ENCODE data around the gene NUDT14.

NUDT14 gene

DNA sequence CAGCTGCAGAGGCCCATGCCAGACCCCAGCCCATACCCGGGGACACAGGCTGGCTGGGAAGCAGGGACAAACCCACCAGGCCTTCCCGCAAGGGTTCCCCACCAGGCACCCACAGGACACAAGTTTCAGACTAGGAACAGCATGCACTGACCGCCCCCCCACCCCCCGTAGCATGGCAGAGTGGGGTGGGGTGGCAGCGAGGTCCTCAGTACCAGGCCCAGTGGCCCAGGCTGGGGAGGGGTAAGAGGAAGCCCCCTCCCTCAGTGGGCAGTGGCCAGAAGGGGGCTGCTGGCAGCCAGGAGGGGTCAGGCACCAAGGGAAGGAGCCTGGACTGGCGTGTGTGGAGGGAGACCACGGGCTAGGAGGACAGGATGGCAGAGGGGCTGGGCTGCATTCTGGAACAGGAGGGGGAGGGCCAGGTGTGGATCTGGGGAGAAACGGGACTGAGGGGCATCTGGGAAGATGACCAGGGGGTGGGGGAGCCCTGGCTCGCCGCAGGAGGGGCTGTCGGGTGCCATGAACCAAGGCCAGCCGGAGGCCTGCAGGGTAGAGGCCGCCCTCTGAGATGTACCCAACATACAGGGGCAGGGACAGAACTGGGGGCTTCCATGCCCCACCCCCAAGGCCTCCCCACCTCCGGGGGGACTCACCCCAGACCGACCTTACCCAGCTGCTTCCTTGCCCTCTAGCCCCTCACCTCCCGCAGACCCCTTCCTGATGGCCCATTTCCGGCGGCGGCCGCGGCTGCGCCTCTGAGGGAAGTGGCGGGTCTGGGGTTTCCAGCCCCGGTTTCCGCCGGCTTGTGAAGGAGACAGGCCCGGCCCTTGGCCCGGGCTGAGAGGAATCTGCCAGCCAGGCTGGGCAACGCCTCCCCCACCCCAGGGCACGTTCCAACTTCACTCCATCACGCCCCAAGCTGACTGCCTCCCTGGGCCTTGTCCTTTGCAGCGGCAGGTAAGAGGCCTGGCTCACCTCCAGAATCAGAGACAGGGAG, 6.9 kb downstream of the NUDT14 start:
- DNase-seq (ENCODE audit: low read depth) = no peak

DNA sequence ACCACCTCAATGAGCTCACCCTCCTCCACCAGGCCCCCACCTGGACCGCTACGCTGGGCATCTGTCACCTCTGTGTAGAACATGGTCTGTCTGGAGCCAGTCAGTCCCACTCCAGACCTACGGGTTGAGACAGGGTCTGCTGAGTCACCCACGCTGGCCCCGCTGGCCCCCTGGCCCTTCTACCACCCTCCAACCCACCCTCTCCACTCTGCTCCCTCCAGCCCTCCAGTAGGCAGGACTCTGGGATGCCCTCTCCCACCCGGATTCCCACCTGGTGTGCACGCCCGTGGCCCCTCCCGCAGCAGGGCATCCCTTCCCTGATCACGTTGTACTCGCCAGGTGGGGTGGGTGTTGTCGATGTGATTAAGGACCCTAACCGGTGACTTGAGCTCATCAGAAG, 8.0 kb downstream of the NUDT14 start:
- DNase-seq (ENCODE audit: low read depth) = no peak

DNA sequence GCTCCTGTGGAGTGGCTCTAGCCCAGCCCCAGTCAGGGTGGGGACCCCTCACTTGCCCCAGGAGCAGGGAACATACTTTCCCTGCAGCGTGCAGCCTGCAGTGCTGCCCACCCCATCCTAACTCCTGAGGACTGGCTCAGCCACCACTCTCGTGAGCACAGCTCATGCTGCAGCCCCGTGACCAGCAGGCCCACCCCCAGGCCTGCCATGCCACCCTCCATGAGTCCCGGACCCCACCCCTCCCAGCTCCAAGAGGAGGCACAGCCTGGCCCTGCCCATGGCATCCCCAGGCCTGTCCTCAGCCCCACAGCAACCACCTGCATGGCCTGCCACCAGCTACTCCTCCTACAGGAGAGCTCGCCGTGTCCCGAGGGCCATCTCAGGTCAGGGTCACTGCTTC, 8.6 kb downstream of the NUDT14 start:
- no peak for DNase-seq (ENCODE audit: low read depth)

DNA sequence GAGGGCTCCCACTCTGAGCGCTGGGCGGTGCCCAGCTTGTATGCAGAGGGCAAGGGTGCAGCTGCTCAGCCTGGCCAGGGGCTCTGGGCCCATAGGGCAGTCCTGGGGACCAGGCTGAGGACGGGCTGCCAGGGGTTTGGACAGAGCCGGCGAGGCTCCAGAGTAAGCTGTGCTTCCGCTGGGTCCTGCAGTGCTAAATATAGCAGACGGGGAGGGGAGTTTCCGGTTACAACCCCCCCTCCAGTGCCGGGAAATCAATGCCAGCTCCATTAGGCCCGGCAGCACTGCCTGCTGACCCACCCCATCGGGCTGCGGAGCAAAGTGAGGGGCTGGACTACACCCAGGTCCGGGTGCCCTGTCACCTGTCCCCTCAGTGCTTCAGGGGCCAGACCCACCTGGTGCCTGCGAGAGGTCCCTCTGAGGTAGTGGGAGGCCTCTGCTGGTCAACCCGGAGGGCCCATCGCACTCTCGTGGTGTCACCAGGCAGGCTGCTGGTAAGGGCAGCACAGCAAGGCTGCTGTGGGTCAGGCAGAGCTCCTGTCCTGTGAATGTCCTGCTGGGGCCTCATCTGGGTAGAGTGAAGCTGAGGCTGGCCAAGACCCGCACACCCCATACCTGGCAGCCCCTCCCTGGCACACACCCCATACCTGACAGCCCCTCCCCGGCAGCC, 10.0 kb downstream of the NUDT14 start:
- DNase-seq (ENCODE audit: low read depth) = no peak

DNA sequence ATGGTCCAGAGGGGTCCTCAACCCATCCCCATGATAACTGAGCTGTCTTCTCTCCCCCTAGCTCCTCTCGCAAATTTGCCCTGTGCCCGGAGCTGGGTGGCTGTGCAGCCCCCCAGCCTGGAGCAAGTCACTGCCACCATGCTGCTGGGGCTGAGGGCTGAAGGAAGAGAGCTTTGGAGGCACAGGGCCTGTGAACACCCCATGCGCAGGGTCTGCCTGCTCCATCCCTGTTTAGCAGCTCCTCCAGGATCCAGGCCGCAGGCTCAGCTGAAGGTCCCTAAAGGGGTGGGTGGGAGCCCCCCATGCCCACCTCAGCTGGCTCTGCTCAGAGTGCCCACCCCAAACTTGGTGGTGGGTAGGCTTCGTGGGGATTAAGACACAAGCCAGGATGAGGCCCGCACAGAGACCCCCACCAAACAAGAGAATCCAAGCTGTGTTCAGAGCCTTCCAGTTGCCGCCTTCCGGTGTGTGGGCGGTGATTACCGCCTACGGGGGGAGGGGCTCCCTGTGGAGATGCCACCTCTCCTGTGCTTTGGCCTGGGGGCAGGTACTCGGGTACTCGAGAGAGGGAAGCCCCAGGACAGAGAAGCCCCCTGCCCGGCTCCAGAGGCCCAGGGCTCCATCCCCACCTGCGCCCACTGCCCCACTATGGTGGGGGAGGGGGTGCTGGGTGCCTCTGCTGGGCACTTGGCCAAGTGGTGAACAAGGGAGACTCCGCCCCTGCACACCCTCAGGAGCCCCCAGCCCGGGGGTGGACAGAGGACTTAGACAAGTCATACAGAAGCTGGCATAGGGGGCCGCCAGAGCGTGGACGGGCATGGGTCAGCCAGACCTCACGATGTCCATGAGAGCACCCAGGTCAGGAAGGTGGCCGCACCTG, 11.1 kb downstream of the NUDT14 start:
- no peak for DNase-seq (ENCODE audit: low read depth)

DNA sequence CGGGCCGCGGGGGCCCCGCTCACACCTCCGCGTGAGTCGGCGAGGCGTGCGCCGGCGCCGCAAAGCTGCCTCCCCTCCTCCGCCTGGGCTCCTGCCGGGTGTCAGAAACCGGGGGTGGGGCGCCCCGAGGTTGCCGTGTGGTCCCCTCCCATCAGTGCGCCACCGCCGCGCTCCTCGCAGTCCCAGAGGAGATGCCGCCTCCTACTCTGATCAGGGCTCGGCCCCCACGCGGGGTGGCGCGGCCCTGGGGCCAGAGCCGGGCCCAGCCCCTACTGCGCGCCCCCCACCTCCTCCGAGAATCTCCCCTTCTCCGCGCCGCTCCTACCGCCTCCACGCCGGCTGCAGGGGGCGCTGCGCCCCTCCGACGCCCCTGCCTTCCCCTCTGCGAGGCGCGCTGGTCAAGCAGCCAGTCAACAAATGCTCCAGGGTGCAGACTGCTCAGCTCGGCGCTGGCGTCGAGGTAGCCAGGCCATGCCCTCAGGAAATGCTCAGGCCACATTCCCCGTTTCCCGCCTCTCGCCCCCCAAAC, 12.1 kb downstream of the NUDT14 start:
- DNase-seq (ENCODE audit: low read depth) = no peak

DNA sequence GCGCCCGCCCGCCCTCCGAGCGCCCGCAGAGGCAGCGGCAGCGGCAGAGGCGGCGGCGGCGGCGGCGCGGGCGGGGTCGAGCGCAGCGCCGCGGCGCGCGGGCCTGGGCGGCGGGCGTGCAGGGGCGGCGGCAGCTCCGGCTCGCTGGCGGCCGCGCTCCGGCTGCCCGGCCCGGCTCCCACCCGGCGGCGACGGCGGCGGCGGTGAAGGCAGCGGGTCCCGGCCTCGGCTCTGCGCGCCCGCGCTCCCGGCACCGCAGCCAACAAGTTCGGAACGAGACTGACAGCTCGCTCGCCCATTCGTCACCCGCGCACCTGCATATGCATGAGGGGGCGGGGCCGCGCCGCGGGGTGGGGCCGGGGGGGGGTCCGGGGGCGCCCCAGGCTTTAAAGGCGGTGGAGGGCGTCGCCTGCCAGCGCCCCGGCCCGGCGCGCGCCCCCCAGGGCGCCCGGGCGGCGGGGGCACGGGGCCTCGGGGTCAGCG, 12.6 kb downstream of the NUDT14 start, which contains the start of gene JAG2:
JAG2 (minus strand) TSS at position 281 of the 483 bp plus-strand sequence. CDS start 356 bp downstream, outside the sequence.
- no peak for DNase-seq (ENCODE audit: low read depth)

DNA sequence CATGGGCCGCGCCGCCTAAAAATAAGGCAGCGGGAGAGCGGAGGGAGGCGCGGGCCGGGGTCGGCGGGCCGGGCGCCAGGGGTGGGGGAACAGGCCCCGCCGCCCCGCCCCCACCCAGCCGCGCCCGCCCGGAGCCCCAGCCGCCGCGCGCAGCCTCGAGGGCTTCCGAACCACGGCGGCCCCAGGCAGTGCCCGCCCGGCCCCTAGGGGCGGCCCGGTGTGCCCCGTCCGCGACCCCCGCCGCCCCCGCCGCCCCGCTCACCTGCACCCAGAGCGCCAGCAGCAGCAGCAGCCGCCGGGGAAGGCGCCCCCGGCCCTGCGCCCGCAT, 13.1 kb downstream of the NUDT14 start:
- DNase-seq (ENCODE audit: low read depth) = no peak

DNA sequence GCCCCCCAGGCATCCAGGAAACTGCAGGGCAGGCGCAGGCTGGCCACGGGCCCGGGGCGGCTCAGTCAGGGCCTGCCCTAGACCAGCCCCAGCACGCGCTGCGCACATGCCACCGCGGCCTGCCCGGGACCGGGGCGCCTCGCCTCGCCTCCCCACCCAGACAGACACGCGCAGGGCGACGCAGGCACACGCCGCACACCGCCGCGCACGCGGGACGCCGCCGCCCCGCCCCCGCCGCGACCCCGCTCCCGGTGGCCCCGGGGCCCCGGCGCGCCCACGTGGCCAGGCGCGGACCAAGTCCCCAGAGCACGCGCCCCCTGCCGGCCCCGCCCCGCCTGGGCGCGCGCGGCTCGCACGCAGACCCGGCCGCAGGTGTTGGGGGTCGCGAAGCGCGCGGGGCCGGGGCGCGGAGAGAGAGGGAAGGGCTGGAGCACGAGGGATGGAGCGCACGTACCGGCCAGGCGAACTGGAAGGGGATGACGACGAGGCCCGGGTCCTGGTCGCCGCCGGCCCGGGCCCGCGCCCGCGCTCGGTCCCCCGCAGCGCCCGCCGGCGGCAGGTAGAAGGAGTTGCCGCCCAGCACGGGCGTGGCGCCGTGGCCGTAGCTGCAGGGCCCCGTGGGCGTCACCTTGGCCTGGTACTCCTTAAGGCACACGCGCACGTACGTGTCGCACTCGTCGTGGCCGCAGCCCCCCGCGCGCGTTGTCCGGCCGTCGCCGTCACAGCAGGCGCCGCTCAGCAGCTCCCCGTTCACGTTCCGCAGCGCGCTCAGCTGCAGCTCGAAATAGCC, 13.6 kb downstream of the NUDT14 start:
- DNase-seq (ENCODE audit: low read depth) = no peak

DNA sequence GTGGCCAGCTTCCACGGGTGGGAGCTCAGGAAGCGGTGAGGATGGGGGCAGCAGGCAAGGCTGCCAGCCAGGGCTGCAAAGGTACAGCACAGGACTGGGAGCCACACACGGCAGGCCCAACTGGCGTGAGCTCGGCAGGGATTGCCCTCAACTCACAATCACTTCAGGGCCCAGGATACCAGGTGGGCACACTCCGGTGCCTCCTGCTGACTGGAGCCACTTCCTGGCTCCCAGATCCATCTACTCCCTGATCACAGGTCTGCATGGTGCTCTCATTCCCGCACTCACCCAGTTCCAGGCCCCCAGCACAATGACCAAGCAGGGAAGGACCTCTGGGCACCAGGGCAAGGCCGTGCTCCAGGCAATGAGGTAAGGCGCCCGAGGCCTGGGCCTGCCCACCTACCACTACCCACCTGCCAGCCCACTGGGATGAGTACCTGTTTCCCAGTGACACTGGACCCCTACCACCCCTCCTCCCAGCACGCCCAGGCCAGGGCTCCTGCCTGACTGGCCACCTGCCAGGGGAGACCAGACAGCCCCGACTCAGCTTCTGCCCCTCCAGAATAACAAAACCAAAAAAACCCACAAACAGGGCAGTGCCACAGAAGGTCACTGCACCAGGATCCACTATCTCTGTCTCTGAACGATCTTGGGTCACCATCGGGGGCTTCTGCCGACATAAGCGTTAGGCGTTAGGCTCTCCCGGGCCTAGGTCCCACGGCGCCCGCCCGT, 14.4 kb downstream of the NUDT14 start:
- DNase-seq (ENCODE audit: low read depth) = no peak

DNA sequence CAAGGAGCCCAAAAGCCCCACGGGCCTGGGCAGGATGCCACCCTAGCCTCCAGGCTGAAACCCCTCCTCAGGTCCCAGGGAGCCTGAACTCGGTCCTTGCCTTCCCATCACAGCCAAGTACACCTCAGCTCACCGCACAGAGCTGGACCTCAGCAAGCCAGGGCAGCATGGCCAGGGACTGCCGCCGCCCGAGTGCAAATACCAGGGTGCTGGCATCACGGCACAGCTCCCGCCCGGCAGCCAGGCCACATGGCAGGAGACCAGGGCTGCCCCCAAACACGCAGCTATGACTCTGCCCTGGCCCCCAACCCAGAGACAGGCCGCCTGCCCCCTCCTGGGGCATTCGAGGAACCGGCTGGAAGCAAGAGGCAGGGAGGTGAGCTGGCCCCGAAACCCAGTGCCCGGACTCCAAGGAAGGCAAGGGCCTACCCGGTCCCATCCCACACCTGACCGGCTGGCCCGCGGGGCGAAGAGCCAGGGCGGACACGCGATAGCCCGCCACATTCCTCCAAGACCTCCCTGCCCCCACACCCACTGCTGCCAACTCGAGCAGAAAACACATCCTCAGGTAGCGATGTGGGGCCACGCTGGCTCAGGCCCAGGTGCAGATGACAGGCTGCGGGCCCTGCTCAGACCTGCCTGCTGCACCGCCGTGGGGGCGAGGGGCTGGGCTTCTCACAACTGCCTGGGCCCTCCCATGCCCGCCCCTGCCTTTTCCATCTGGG, 15.2 kb downstream of the NUDT14 start:
- no peak for DNase-seq (ENCODE audit: low read depth)

DNA sequence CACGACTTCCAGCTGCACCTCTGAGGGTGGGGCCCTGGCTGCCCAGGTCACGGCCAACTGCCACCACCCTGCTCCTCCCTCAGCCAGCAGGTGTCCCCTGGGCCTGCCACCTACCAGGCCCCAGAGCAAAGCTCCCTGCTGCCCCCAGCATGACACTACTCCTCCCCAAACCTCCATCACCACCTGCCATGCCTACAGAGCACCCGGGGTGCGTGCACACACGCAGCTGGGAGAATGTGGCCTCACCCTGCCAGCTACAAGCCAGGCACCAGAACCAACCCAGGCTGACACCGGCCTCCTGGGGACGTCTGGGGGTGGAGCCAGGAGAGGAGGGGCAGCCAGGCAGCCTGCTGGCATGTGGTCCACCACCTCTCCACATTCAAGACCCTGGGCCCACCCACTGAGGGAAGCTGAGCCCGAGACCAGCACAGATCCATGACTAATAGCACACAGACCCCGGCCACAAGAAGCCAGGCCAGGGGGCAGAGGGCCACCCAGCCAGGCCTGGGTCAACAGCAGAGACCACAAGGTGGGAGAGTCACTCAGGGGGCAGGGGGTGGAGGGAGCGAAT, 15.9 kb downstream of the NUDT14 start:
- no peak for DNase-seq (ENCODE audit: low read depth)

DNA sequence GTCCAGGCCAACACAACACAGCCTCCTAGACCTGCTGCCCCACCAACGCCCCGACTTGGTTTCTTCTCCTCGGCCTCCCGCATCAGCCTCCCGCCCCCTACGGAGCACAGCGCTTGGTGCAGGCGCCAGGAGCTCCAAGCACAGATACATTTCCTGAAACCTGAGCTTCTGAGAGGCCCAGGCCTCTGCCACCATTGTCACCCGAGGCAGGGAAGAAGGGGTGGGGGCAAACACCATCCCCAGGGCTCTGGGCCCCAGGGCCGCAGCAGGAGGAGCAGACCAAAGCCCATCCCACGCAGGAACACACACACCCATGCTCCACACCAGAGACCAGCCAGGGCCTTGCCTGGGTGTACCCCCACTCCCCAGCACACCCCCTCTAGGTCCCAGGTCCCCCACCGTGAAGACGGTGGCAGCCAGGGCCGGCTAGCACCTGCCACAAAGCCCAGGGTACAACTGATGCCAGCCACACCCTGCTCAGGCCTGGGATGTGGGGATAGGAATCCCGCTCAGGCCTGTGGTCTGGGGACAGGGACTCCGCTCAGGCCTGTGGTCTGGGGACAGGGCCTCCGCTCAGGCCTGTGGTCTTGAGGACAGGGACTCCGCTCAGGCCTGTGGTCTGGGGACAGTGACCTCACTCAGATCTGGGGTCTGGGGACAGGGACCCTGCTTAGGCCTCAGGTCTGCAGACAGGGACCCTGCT, 17.9 kb downstream of the NUDT14 start:
- DNase-seq (ENCODE audit: low read depth) = no peak

DNA sequence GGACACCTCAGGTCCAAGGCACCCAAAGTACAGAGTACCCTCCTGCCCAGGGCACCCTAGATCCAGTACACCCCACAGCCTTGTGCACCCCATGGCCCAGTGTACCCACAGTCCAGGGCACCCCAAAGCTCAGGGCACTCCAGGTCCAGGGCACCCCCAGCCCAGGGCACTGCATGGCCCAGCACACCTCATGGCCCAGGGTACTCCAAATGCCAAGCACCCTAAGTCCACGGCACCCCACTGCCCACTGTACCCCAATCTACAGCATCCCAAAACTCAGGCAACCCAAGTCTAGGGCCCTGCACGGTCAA, 18.5 kb downstream of the NUDT14 start:
- DNase-seq (ENCODE audit: low read depth) = no peak

DNA sequence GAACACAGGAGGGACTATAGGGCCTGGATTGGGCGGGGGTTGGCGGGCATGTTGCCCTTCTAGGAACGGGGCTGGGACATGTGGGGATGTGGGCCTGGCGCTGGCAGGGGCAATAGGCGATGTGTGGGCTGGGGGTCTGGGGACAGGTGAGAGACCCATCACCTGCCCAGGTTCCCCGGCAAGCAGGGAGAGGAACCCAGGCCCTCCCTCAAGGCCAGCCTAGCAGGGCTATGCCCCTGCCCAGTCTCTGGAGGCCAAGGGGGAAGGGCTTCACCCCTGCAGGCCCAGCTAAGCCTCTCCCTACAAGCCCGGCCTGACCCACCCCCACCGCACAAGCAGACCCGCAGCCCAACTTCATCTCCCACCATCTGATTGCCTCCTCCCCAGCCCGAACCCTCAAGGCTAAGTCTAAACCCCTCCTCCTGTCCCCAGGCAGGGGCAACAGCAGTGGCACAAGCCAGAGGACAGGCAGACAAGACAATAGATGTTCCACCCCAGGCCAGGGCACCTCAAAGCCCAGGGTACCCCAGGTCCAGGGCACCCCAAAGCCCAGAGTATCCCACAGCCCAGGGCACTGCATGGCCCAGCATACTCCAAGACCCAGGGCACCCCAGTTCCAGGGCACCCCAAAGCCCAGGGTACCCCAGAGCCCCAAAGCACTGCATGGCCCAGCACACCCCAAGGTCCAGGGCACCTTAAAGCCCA, 19.0 kb downstream of the NUDT14 start:
- no peak for DNase-seq (ENCODE audit: low read depth)

DNA sequence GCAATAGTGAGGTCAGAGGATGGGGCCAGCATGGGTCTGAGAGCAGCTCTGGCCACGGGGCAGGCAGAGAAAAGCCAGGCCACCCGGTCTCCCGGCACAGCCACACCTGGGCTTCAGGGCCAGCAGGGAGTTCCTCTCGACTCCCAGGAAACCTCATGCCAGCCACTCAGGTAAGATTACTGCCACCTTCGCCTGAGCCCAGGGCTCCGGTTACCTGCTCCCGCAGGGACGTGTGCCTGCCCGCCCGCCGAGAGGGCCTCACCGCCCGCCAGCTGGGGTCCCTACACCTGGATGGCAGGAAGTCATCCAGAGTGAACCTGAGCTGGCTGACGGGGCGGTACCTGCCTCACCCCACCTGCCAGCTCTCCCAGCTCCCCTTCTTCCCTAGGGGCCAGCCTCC, 19.8 kb downstream of the NUDT14 start:
- no peak for DNase-seq (ENCODE audit: low read depth)

DNA sequence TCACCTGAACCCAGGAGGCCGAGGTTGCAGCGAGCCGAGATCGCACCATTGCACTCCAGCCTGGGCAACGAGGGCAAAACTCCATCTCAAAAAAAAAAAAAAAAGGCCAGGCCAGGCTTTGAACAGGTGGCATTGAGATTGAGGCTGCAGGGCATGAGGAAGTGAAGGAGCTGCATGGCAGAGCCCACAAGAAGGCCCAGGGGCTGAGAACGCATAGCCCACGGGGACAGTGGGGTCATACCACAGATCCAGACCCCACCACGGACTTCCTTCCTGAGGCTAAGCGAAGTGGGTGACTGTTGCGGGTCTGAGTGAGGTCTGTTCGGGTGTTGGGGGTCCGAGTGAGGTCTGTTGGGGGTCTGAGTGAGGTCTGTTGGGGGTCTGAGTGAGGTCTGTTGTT, 20.3 kb downstream of the NUDT14 start:
- DNase-seq (ENCODE audit: low read depth) = no peak

DNA sequence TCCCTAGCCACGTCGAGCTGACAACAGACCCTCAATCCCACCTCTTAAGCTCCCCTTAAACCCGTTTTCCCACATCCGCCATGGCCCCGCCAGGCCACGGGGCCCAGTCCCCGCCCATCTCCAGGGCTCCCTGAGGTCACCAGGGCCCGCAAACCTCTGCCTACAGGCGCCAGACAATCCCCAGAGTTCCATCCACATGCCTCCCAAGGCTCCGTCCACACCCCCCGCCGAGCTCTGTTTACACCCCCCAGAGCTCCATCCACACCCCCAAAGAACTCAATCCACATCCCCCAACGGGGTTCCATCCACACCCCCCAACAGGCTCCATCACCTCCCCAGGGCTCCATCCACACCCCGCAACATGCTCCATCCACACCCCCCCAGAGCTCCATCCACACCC, 21.8 kb downstream of the NUDT14 start:
- DNase-seq (ENCODE audit: low read depth) = no peak
